OCI-LY7 (cell line): ENCODE results near the gene BTBD9. TPM values are rescaled to one million over a fixed set of nuclear protein-coding genes. Genes with fewer than 3 reads are reported as not detected.

Experiments used
- BruUV-seq: library from RNA; stranded (reverse); fragments of 400-500 nt; replicated peaks from 2 replicates; lab custom pipeline; 2021; lab: Mats Ljungman, UMichigan
- CTCF ChIA-PET: fragments of 300-600 bp; sonication (Branson Sonifier 250); formaldehyde crosslinking; loops from one replicate; lab custom pipeline; 2022; ENCODE audit warnings: antibody characterized with exemption; ENCODE audit not compliant: unreplicated experiment; lab: Charles Lee
- POLR2A ChIA-PET: fragments of 300-600 bp; sonication (Branson Sonifier 250); formaldehyde crosslinking; loops from one replicate; lab custom pipeline; 2022; ENCODE audit warnings: antibody characterized with exemption; lab: Charles Lee
- DNase-seq: peaks from one replicate; pipeline ENCODE4 v3.0.0-alpha.2; 2015; ENCODE audit warnings: low spot score
- H2AFZ ChIP-seq: fragments of 200-600 bp; sonication (generic), shearing (Covaris generic); 2 replicates; pipeline ENCODE4 v1.6.1; 2014; ENCODE audit warnings: mild to moderate bottlenecking, antibody characterized with exemption, low read length, moderate library complexity
- H3K27ac ChIP-seq: fragments of 200-600 bp; sonication (generic); 2 replicates; pipeline ENCODE4 v1.5.1; 2014; ENCODE audit warnings: mixed run types, low read depth, mild to moderate bottlenecking, moderate library complexity, low read length, inconsistent platforms; ENCODE audit not compliant: poor library complexity, severe bottlenecking
- H3K36me3 ChIP-seq: fragments of 200-600 bp; sonication (generic); 2 replicates; pipeline ENCODE4 v1.6.1; 2014; ENCODE audit warnings: mild to moderate bottlenecking, antibody characterized with exemption, low read length, moderate library complexity, mixed read lengths; ENCODE audit not compliant: insufficient read depth
- H3K4me1 ChIP-seq: fragments of 200-600 bp; sonication (generic); 2 replicates; pipeline ENCODE4 v1.5.1; 2014; ENCODE audit warnings: mild to moderate bottlenecking, low read length; ENCODE audit not compliant: insufficient read depth, poor library complexity, severe bottlenecking
- H3K4me2 ChIP-seq: fragments of 200-600 bp; sonication (generic); 2 replicates; pipeline ENCODE4 v1.6.1; 2014; ENCODE audit warnings: mild to moderate bottlenecking, low read length
- H3K4me3 ChIP-seq: fragments of 200-600 bp; sonication (generic); 2 replicates; pipeline ENCODE4 v1.5.1; 2014; ENCODE audit warnings: mild to moderate bottlenecking, low read depth, low read length; ENCODE audit not compliant: poor library complexity, severe bottlenecking
- H3K79me2 ChIP-seq: fragments of 200-600 bp; sonication (generic); 2 replicates; pipeline ENCODE4 v1.6.1; 2016; ENCODE audit warnings: low read depth, mild to moderate bottlenecking, low read length, moderate library complexity, mixed read lengths; ENCODE audit not compliant: insufficient read depth
- H3K9me2 ChIP-seq: fragments of 200-600 bp; sonication (generic); 2 replicates; pipeline ENCODE4 v1.6.1; 2016; ENCODE audit warnings: mild to moderate bottlenecking, low read length, mixed read lengths; ENCODE audit not compliant: insufficient read depth
- H3K9me3 ChIP-seq: fragments of 200-600 bp; sonication (generic); 2 replicates; pipeline ENCODE4 v1.6.1; 2014; ENCODE audit warnings: mild to moderate bottlenecking, mixed run types, low read length, mixed read lengths
- H4K20me1 ChIP-seq: fragments of 200-600 bp; sonication (generic); 2 replicates; pipeline ENCODE4 v1.6.1; 2014; ENCODE audit warnings: mild to moderate bottlenecking, antibody characterized with exemption, low read length, moderate library complexity, mixed read lengths; ENCODE audit not compliant: insufficient read depth
- CTCF ChIP-seq: fragments of 200-600 bp; sonication (generic); conservative IDR thresholded peaks from 2 replicates; pipeline ENCODE4 v1.5.1; 2014; ENCODE audit warnings: mild to moderate bottlenecking, antibody characterized with exemption, low read length, moderate library complexity, mixed read lengths
- EZH2phosphoT487 ChIP-seq: fragments of 200-600 bp; sonication (generic); IDR thresholded peaks from 2 replicates; pipeline ENCODE4 v1.6.1; 2018; ENCODE audit warnings: low read depth, borderline replicate concordance, mild to moderate bottlenecking, mixed run types, antibody characterized with exemption, low read length, moderate library complexity, mixed read lengths
- intact Hi-C: fragments of 100-400 bp; cut with micrococcal nuclease; formaldehyde crosslinking; loops from one replicate; pipeline ENCODE4 v1.10.0; 2022; ENCODE audit not compliant: unreplicated experiment
- total RNA-seq, 2 experiments: library from RNA; depleted of rRNA in 1 of 2; stranded (reverse); fragments of >200 nt in 1 of 2; shearing (Covaris generic) in 1 of 2; gene quantifications; 2 replicates each; pipeline ENCODE4 v1.2.3, GENCODE V29; 2014 to 2022

BTBD9 gene
- total RNA-seq, 2 experiments from 2014 or later = 5.9 to 7.3 TPM

GRCh38 chr6:38177882-38178583 is 461.7 kb downstream of the BTBD9 start:
- DNase-seq = no peak
- Histone ChIP-seq H3K4me3 (no peak overlapping the region), H2AFZ (no peak overlapping the region), H3K36me3 (no peaks in the 10 kb centered on the region), H3K4me1 (no peaks in the 10 kb centered on the region), H3K9me3 (no peaks in the 10 kb centered on the region), H3K4me2 (no peak overlapping the region), H3K27ac (no peak overlapping the region), H4K20me1 (no peaks in the 10 kb centered on the region), H3K79me2 (no peaks in the 10 kb centered on the region), H3K9me2 (no peaks in the 10 kb centered on the region)
- CTCF ChIA-PET = no interaction called here
- no TSS peak for BruUV-seq
- intact Hi-C loops = no loop called here
- TF ChIP-seq CTCF (no peak), EZH2phosphoT487 (no peak)
- POLR2A ChIA-PET = interaction anchor here (0.7 kb wide), 1 partner anchor 60 kb away, joined by 4 read pairs; no protein-coding TSS in a partner anchor

- BruUV-seq = no TSS peak
- H3K27ac ChIP-seq = no peak overlapping the region
- no peaks in the 10 kb centered on the region for H3K9me2 ChIP-seq
- ChIA-PET CTCF (no interaction called here), POLR2A (interaction anchor here (0.7 kb wide), 1 partner anchor 61 kb away, joined by 4 read pairs; no protein-coding TSS in a partner anchor)
- H3K4me1 ChIP-seq = no peaks in the 10 kb centered on the region
- no peak overlapping the region for H3K4me2 ChIP-seq
- no peaks in the 10 kb centered on the region for H3K79me2 ChIP-seq
- H2AFZ ChIP-seq = no peak overlapping the region
- intact Hi-C loops = no loop called here
- H3K4me3 ChIP-seq = no peak overlapping the region
- H3K36me3 ChIP-seq = no peaks in the 10 kb centered on the region
- TF ChIP-seq EZH2phosphoT487 (no peak), CTCF (no peak)
- H4K20me1 ChIP-seq = no peaks in the 10 kb centered on the region
- no peaks in the 10 kb centered on the region for H3K9me3 ChIP-seq
- DNase-seq = no peak
These were observed 462.7 kb downstream of the BTBD9 start for GRCh38 chr6:38176797-38177751.
